Activated CD4-positive, alpha-beta T cell treated with anti-CD3 and anti-CD28 coated beads for 1 hour (primary cell): Measurements from ENCODE around the gene CMTR1.
A peak's percentile ranks its signal among the peaks of the same experiment; 100 is the strongest.

Source experiments
- DNase-seq: peaks from one replicate; pipeline ENCODE4 v3.0.0-alpha.2; 2020

Gene CMTR1

GRCh38 chr6:37480118-37480736 lies 47.2 kb downstream of the CMTR1 start:
- DNase-seq = no peak

- DNase-seq = no peak
Observed at GRCh38 chr6:37480951-37481534, 48.0 kb downstream of the CMTR1 start.

GRCh38 chr6:37481711-37482605 lies 48.9 kb downstream of the CMTR1 start:
- DNase-seq = no peak

GRCh38 chr6:37482606-37483251 lies 49.7 kb downstream of the CMTR1 start:
- no peak for DNase-seq

GRCh38 chr6:37483252-37483901 lies 50.4 kb downstream of the CMTR1 start:
- no peak for DNase-seq

GRCh38 chr6:37483917-37484785 lies 51.1 kb downstream of the CMTR1 start:
- peak; percentile 72 for DNase-seq

GRCh38 chr6:37484786-37485170 lies 51.8 kb downstream of the CMTR1 start:
- no peak for DNase-seq

GRCh38 chr6:37485291-37485702 lies 52.3 kb downstream of the CMTR1 start:
- no peak for DNase-seq

- no peak for DNase-seq
Observed at GRCh38 chr6:37486121-37486839, 53.3 kb downstream of the CMTR1 start.

- no peak for DNase-seq
Observed at GRCh38 chr6:37487591-37488380, 54.8 kb downstream of the CMTR1 start.

GRCh38 chr6:37488476-37488875 lies 55.5 kb downstream of the CMTR1 start:
- no peak for DNase-seq

GRCh38 chr6:37489697-37490336 lies 56.8 kb downstream of the CMTR1 start:
- no peak for DNase-seq

GRCh38 chr6:37490536-37491170 lies 57.6 kb downstream of the CMTR1 start:
- no peak for DNase-seq

- no peak for DNase-seq
Observed at GRCh38 chr6:37491171-37491829, 58.3 kb downstream of the CMTR1 start.

- no peak for DNase-seq
Observed at GRCh38 chr6:37491830-37492208, 58.8 kb downstream of the CMTR1 start.

GRCh38 chr6:37492236-37492972 lies 59.4 kb downstream of the CMTR1 start:
- DNase-seq = no peak

- no peak for DNase-seq
Observed at GRCh38 chr6:37492991-37493660, 60.1 kb downstream of the CMTR1 start.

GRCh38 chr6:37493661-37493995 lies 60.6 kb downstream of the CMTR1 start:
- DNase-seq = no peak
